GM12878 (cell line): ENCODE results near the gene MEIS1. TPM values are rescaled to one million over a fixed set of nuclear protein-coding genes. Genes with fewer than 3 reads are reported as not detected.

Source experiments
- ATAC-seq: fragments of 200-7000 bp; cut with Tn5 transposase; 3 replicates; pipeline ENCODE4 v1.9.1; 2020; ENCODE audit warnings: mild to moderate bottlenecking, moderate library complexity
- BruUV-seq: library from RNA; stranded (reverse); fragments of 400-500 nt; replicated peaks from 2 replicates; lab custom pipeline; 2021; lab: Mats Ljungman, UMichigan
- CTCF ChIA-PET: fragments of 300-600 bp; sonication (Branson Sonifier 250); formaldehyde crosslinking; extraction: SDS; loops from one replicate; lab custom pipeline; 2021; ENCODE audit warnings: inconsistent platforms; lab: Yijun Ruan, JAX
- POLR2A ChIA-PET: fragments of 350-600 bp; formaldehyde crosslinking; extraction: SDS; loops from one replicate; lab custom pipeline; 2021; ENCODE audit warnings: inconsistent platforms; lab: Charles Lee
- RAD21 ChIA-PET: fragments of 300-600 bp; sonication (Branson Sonifier 250); formaldehyde crosslinking; loops from one replicate; lab custom pipeline; 2023; ENCODE audit warnings: antibody characterized with exemption; ENCODE audit not compliant: unreplicated experiment; lab: Charles Lee
- SMC1A ChIA-PET: fragments of 300-600 bp; sonication (Branson Sonifier 250); formaldehyde crosslinking; loops from one replicate; lab custom pipeline; 2023; ENCODE audit not compliant: unreplicated experiment, uncharacterized antibody; lab: Charles Lee
- DNase-seq: peaks from one replicate; pipeline ENCODE4 v3.0.0-alpha.2; 2011; ENCODE audit warnings: low read depth, low spot score
- FAIRE-seq: peaks from 3 replicates; lab custom pipeline; 2011; peaks lifted over from hg19 to GRCh38; lab: Jason Lieb, UNC
- H2AFZ ChIP-seq: 2 replicates; pipeline ENCODE4 v1.6.0; 2011; ENCODE audit warnings: low read depth, low read length, control low read depth; ENCODE audit not compliant: control insufficient read depth
- H3K27ac ChIP-seq: 2 replicates; pipeline ENCODE4 v1.5.1; 2011; ENCODE audit warnings: control low read depth; ENCODE audit not compliant: control insufficient read depth, insufficient read depth
- H3K27me3 ChIP-seq, 2 experiments: replicated peaks in 1 of 2; 2 replicates each; pipeline versions ENCODE4 v1.6.0 to v1.6.1; 2011; ENCODE audit warnings: low read length in 1 of 2; ENCODE audit not compliant: control insufficient read depth in 2 of 2, insufficient read depth in 2 of 2
- H3K36me3 ChIP-seq, 2 experiments: 2 replicates each; pipeline ENCODE4 v1.5.1; 2011; ENCODE audit warnings: low read length in 1 of 2; ENCODE audit not compliant: control insufficient read depth in 2 of 2, insufficient read depth in 2 of 2
- H3K4me1 ChIP-seq: 2 replicates; pipeline ENCODE4 v1.6.1; 2011; ENCODE audit warnings: mild to moderate bottlenecking, low read length, moderate library complexity, mixed read lengths; ENCODE audit not compliant: control insufficient read depth, insufficient read depth
- H3K4me2 ChIP-seq: 2 replicates; pipeline ENCODE4 v1.6.0; 2011; ENCODE audit warnings: control low read depth; ENCODE audit not compliant: control insufficient read depth, insufficient read depth
- H3K4me3 ChIP-seq: fragments of 200-600 bp; sonication (generic); 2 replicates; pipeline ENCODE4 v1.5.1; 2016
- H3K79me2 ChIP-seq: 2 replicates; pipeline ENCODE4 v1.6.0; 2011; ENCODE audit warnings: low read length; ENCODE audit not compliant: control insufficient read depth, insufficient read depth
- H3K9ac ChIP-seq: 2 replicates; pipeline ENCODE4 v1.8.0; 2011; ENCODE audit warnings: low read length, control low read depth, mixed read lengths; ENCODE audit not compliant: control insufficient read depth, insufficient read depth
- H3K9me3 ChIP-seq: replicated peaks from 3 replicates; pipeline ENCODE4 v1.5.1; 2011; ENCODE audit warnings: mild to moderate bottlenecking, low read length; ENCODE audit not compliant: control insufficient read depth, insufficient read depth
- H4K20me1 ChIP-seq: 2 replicates; pipeline ENCODE4 v1.6.0; 2011; ENCODE audit not compliant: control insufficient read depth, insufficient read depth
- ASH2L ChIP-seq: fragments of 300-600, 200-600 bp; sonication (generic); IDR thresholded peaks from 2 replicates; pipeline ENCODE4 v1.6.1; 2017; ENCODE audit warnings: low read depth, mild to moderate bottlenecking, borderline replicate concordance
- BACH1 ChIP-seq: fragments of 450-650 bp; IDR thresholded peaks from 2 replicates; pipeline ENCODE4 v1.6.1; 2017; ENCODE audit warnings: mild to moderate bottlenecking, borderline replicate concordance
- CHD2 ChIP-seq: IDR thresholded peaks from 2 replicates; pipeline ENCODE4 v1.6.1; 2011; ENCODE audit warnings: low read depth, low read length, improper control_type of control experiment, borderline replicate concordance
- HDAC6 ChIP-seq: fragments of 200-600 bp; sonication (generic); IDR thresholded peaks from one replicate; pipeline ENCODE4 v1.8.0; 2017; ENCODE audit warnings: antibody characterized with exemption; ENCODE audit not compliant: unreplicated experiment
- MEF2B ChIP-seq: fragments of 450-650 bp; IDR thresholded peaks from 2 replicates; pipeline ENCODE4 v1.6.1; 2018; ENCODE audit warnings: mild to moderate bottlenecking, moderate library complexity; ENCODE audit not compliant: partially characterized antibody, poor library complexity, severe bottlenecking
- NFYA ChIP-seq: IDR thresholded peaks from 2 replicates; pipeline ENCODE4 v1.6.1; 2011; ENCODE audit warnings: low read depth, mild to moderate bottlenecking, low read length, improper control_type of control experiment, borderline replicate concordance
- NR2C1 ChIP-seq: fragments of 450-650 bp; IDR thresholded peaks from 2 replicates; pipeline ENCODE4 v1.6.1; 2017; ENCODE audit warnings: antibody characterized with exemption, mild to moderate bottlenecking, moderate library complexity
- RAD21 ChIP-seq: IDR thresholded peaks from 2 replicates; pipeline ENCODE4 v1.6.1; 2011; ENCODE audit warnings: mild to moderate bottlenecking, low read depth, low read length, moderate library complexity; ENCODE audit not compliant: insufficient read depth
- RCOR1 ChIP-seq: conservative IDR thresholded peaks from 2 replicates; pipeline ENCODE4 v1.6.1; 2012; ENCODE audit warnings: low read depth, low read length, improper control_type of control experiment
- SMC3 ChIP-seq: IDR thresholded peaks from 2 replicates; pipeline ENCODE4 v1.6.1; 2011; ENCODE audit warnings: low read length, improper control_type of control experiment, borderline replicate concordance
- SREBF2 ChIP-seq: IDR thresholded peaks from 2 replicates; pipeline ENCODE4 v1.6.1; 2012; ENCODE audit warnings: mild to moderate bottlenecking, low read length
- SRF ChIP-seq, 2 experiments: IDR thresholded peaks; 2 replicates each; pipeline ENCODE4 v1.6.1; 2011; ENCODE audit warnings: low read depth in 2 of 2, low read length in 2 of 2, mild to moderate bottlenecking in 1 of 2, moderate library complexity in 1 of 2
- ZSCAN29 ChIP-seq: fragments of 450-650 bp; IDR thresholded peaks from 2 replicates; pipeline ENCODE4 v1.6.1; 2017; ENCODE audit warnings: mild to moderate bottlenecking, moderate library complexity
- WGBS: methylation state at CpG from one replicate; pipeline ENCODE4 v1.1.6; 2016; ENCODE audit warnings: low lambda C conversion rate; ENCODE audit not compliant: insufficient replicate concordance, insufficient coverage; ENCODE audit errors: missing lambda C conversion rate; 5-methylcytosine and 5-hydroxymethylcytosine counted together
- in situ Hi-C: fragments of 300-500 bp; cut with MboI; formaldehyde crosslinking; loops from 9 replicates; pipeline ENCODE4 v1.14.3; 2018; ENCODE audit warnings: mixed read lengths
- intact Hi-C: fragments of 100-400 bp; cut with micrococcal nuclease; formaldehyde crosslinking; loops from one replicate; pipeline ENCODE4 v1.14.2; 2022; ENCODE audit not compliant: unreplicated experiment
- polyA plus RNA-seq, 11 experiments: library from polyadenylated mRNA; depleted of rRNA in 4 of 11; unstranded in 6 of 11; stranded (reverse) in 5 of 11; fragments of >200 nt; fragmentation: Nextera tagmentation in 4 of 11; fragmentation: Illumina TruSeq in 1 of 11; extraction: Ambion mirVana in 4 of 11; extraction: Trizol in 1 of 11; gene quantifications; 1 replicate in 1 of 11; 2 replicates in 10 of 11; pipeline versions ENCODE4 v1.2.1 to v1.2.3, GENCODE V29; 2011 to 2016; ENCODE audit warnings: inconsistent platforms in 2 of 11, missing spikeins in 2 of 11, low read depth in 1 of 11
- total RNA-seq, 4 experiments: library from RNA; depleted of rRNA in 3 of 4; stranded (reverse); fragments of >200 nt in 3 of 4; fragmentation: Illumina TruSeq in 1 of 4; extraction: Trizol in 1 of 4; gene quantifications; 2 replicates each; pipeline versions ENCODE4 v1.2.1 to v1.2.3, GENCODE V29; 2013 to 2021
- TF ChIP-seq, protein P1 (sequence below): fragments of 150-350 bp; IDR thresholded peaks from 2 replicates; pipeline ENCODE4 v1.6.1; 2014; ENCODE audit warnings: mild to moderate bottlenecking, low read depth, low read length
- TF ChIP-seq, protein P2 (sequence below): fragments of 450-650 bp; formaldehyde crosslinking; IDR thresholded peaks from 2 replicates; pipeline ENCODE4 v1.4.0; 2020; ENCODE audit warnings: mild to moderate bottlenecking, moderate library complexity

MEIS1 gene
- total and polyA plus RNA-seq, 10 of the 15 experiments (the other 5 are each of a cell fraction or from before 2014, with no cell fraction given) = 0.04 to 0.31 (median 0.14) TPM; not detected in 6

- TF ChIP-seq SRF (IDR thresholded peaks at IDR 0.05; ENCODE audit: low read depth in 2 of 2, low read length in 2 of 2) = no peak
- TF ChIP-seq ASH2L = no peak
Observed at GRCh38 chr2:66431274-66431642, 3.7 kb upstream of the MEIS1 start (continued).

GRCh38 chr2:66431846-66432587 is 2.9 kb upstream of the MEIS1 start:
- Histone ChIP-seq H3K9ac (no peak overlapping the region), H3K36me3 (no peaks in the 10 kb centered on the region), H3K9me3 (no peaks in the 10 kb centered on the region; the same call in 2 of the 3 replicates), H3K27ac (no peak overlapping the region), H3K79me2 (no peaks in the 10 kb centered on the region), H3K4me1 (no peaks in the 10 kb centered on the region), H4K20me1 (no peaks in the 10 kb centered on the region), H3K27me3 (peaks cover 7 to 22% of the 10 kb centered on the region in 2 experiments), H3K4me2 (no peak overlapping the region), H2AFZ (no peak overlapping the region), H3K4me3 (no peak overlapping the region)
- ChIA-PET SMC1A (no interaction called here), CTCF (no interaction called here), RAD21 (no interaction called here), POLR2A (no interaction called here)
- in situ Hi-C loops (loop anchor here (25.0 kb wide), 2 partner anchors 1405 to 2005 kb away; no protein-coding TSS in a partner anchor), intact Hi-C loops (loop anchor here (2.0 kb wide), 1 partner anchor 143 kb away; no protein-coding TSS in a partner anchor)
- no peak for FAIRE-seq
- WGBS = 24% methylated on average over 30 of the region's 39 CpGs
- no TSS peak for BruUV-seq
- ATAC-seq = no peak
- DNase-seq = no peak
- no peak for TF ChIP-seq HDAC6
- no peak for TF ChIP-seq ZSCAN29
- TF ChIP-seq, protein P1, sequence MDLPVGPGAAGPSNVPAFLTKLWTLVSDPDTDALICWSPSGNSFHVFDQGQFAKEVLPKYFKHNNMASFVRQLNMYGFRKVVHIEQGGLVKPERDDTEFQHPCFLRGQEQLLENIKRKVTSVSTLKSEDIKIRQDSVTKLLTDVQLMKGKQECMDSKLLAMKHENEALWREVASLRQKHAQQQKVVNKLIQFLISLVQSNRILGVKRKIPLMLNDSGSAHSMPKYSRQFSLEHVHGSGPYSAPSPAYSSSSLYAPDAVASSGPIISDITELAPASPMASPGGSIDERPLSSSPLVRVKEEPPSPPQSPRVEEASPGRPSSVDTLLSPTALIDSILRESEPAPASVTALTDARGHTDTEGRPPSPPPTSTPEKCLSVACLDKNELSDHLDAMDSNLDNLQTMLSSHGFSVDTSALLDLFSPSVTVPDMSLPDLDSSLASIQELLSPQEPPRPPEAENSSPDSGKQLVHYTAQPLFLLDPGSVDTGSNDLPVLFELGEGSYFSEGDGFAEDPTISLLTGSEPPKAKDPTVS = no peak
- TF ChIP-seq SREBF2 = no peak
- TF ChIP-seq SRF (IDR thresholded peaks at IDR 0.05; ENCODE audit: low read depth in 2 of 2, low read length in 2 of 2) = no peak
- no peak for TF ChIP-seq NFYA
- TF ChIP-seq CHD2 = no peak
- TF ChIP-seq NR2C1 = no peak
- no peak for TF ChIP-seq MEF2B
- TF ChIP-seq, protein P2, sequence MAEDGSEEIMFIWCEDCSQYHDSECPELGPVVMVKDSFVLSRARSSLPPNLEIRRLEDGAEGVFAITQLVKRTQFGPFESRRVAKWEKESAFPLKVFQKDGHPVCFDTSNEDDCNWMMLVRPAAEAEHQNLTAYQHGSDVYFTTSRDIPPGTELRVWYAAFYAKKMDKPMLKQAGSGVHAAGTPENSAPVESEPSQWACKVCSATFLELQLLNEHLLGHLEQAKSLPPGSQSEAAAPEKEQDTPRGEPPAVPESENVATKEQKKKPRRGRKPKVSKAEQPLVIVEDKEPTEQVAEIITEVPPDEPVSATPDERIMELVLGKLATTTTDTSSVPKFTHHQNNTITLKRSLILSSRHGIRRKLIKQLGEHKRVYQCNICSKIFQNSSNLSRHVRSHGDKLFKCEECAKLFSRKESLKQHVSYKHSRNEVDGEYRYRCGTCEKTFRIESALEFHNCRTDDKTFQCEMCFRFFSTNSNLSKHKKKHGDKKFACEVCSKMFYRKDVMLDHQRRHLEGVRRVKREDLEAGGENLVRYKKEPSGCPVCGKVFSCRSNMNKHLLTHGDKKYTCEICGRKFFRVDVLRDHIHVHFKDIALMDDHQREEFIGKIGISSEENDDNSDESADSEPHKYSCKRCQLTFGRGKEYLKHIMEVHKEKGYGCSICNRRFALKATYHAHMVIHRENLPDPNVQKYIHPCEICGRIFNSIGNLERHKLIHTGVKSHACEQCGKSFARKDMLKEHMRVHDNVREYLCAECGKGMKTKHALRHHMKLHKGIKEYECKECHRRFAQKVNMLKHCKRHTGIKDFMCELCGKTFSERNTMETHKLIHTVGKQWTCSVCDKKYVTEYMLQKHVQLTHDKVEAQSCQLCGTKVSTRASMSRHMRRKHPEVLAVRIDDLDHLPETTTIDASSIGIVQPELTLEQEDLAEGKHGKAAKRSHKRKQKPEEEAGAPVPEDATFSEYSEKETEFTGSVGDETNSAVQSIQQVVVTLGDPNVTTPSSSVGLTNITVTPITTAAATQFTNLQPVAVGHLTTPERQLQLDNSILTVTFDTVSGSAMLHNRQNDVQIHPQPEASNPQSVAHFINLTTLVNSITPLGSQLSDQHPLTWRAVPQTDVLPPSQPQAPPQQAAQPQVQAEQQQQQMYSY (CRISPR knock-in tag) = no peak
- no peak for TF ChIP-seq RCOR1
- no peak for TF ChIP-seq BACH1
- no peak for TF ChIP-seq SMC3
- TF ChIP-seq RAD21 = no peak
